Measurements from ENCODE around the gene GNB1L.

- no peak for TF ChIP-seq CTCF (conservative IDR thresholded peaks at IDR 0.05)
- TF ChIP-seq EZH2 (IDR thresholded peaks at IDR 0.05; ENCODE audit: low read depth): no peak
Measured at GRCh38 chr22:19783586-19784383, 70.9 kb downstream of the GNB1L start.
